ENCODE data around the gene EFCAB6. TPM values are rescaled to one million over a fixed set of nuclear protein-coding genes. Genes with fewer than 3 reads are reported as not detected.

The EFCAB6 gene
- total and polyA plus RNA-seq, 10 of the 15 experiments (the other 5 are each of a cell fraction or from before 2014, with no cell fraction given): 0.05 to 0.42 (median 0.19) TPM

GRCh38 chr22:43740587-43741270 is 71.4 kb downstream of the EFCAB6 start:
- Histone ChIP-seq H3K79me2 (ENCODE audit: control insufficient read depth, insufficient read depth, low read length) (no peaks in the 10 kb centered on the region), H3K27me3 (replicated peaks in 1 of 2; ENCODE audit: control insufficient read depth in 2 of 2, insufficient read depth in 2 of 2, low read length in 1 of 2) (no peaks in the 10 kb centered on the region; a peak in 2 of 4 replicates), H3K9me3 (replicated peaks; ENCODE audit: control insufficient read depth, insufficient read depth, low read length) (no peaks in the 10 kb centered on the region), H3K36me3 (ENCODE audit: control insufficient read depth in 2 of 2, insufficient read depth in 2 of 2, low read length in 1 of 2) (no peaks in the 10 kb centered on the region), H3K4me3 (no peak overlapping the region), H3K27ac (ENCODE audit: control insufficient read depth, insufficient read depth) (no peak overlapping the region), H2AFZ (ENCODE audit: control insufficient read depth, low read depth, low read length) (no peak overlapping the region), H3K9ac (ENCODE audit: control insufficient read depth, insufficient read depth, low read length) (no peak overlapping the region), H4K20me1 (ENCODE audit: control insufficient read depth, insufficient read depth) (no peaks in the 10 kb centered on the region), H3K4me1 (ENCODE audit: control insufficient read depth, insufficient read depth, low read length) (no peaks in the 10 kb centered on the region), H3K4me2 (ENCODE audit: control insufficient read depth, insufficient read depth) (no peak overlapping the region)
- no peak for FAIRE-seq
- 45% methylated on average over 19 of the region's 19 CpGs for WGBS (ENCODE audit: insufficient coverage, insufficient replicate concordance, low lambda C conversion rate, missing lambda C conversion rate)
- BruUV-seq (replicated peaks): no TSS peak
- no peak for ATAC-seq
- no peak for DNase-seq (ENCODE audit: low read depth, low spot score)
- POLR2A ChIA-PET: interaction anchor here (0.6 kb wide), 1 partner anchor 18 kb away, joined by 3 read pairs; no protein-coding TSS in a partner anchor
- in situ Hi-C loops (cut with MboI) (no loop called here), intact Hi-C loops (cut with micrococcal nuclease; ENCODE audit: unreplicated experiment) (loop anchor here (10.0 kb wide), 1 partner anchor 144 kb away; no protein-coding TSS in a partner anchor)
- CTCF ChIA-PET: interaction anchor here (0.8 kb wide), 1 partner anchor 9 kb away, joined by 3 read pairs; no protein-coding TSS in a partner anchor
- SMC1A ChIA-PET (ENCODE audit: uncharacterized antibody, unreplicated experiment): interaction anchor here (0.6 to 1.1 kb wide), 2 partner anchors 9 to 511 kb away, joined by 3 to 4 read pairs; no protein-coding TSS in a partner anchor
- RAD21 ChIA-PET (ENCODE audit: unreplicated experiment): no interaction called here
- TF ChIP-seq SUPT20H (IDR thresholded peaks at IDR 0.05; ENCODE audit: borderline replicate concordance, control insufficient read depth, low read depth, low read length) (no peak), CBX5 (IDR thresholded peaks at IDR 0.05; ENCODE audit: low read depth) (no peak), TBL1XR1 (IDR thresholded peaks at IDR 0.05; ENCODE audit: low read depth, low read length) (no peak), NKRF (conservative IDR thresholded peaks at IDR 0.05) (no peak), ZNF622 (IDR thresholded peaks at IDR 0.05) (no peak), EP300 (IDR thresholded peaks at IDR 0.05; ENCODE audit: borderline replicate concordance in 1 of 2, control insufficient read depth in 1 of 2, low read depth in 2 of 2, low read length in 2 of 2) (no peak)

All from GM12878 (cell line).